ENCODE measurements around the gene LRRC63. TPM values are rescaled to one million over a fixed set of nuclear protein-coding genes. Genes with fewer than 3 reads are reported as not detected.
"Not testable (repeated sequence)": the region's sequence is repeated elsewhere in the genome, so short reads cannot be mapped to it uniquely, and the experiment has no call there.

The LRRC63 gene
- polyA plus RNA-seq, 1 donor = 0.11 TPM

GRCh38 chr13:46181377-46181839 is 30.3 kb upstream of the LRRC63 start:
- DNase-seq (ENCODE audit: low read depth) = no peak

- DNase-seq (ENCODE audit: low read depth) = no peak
These were observed 29.8 kb upstream of the LRRC63 start, which contains the start of gene LCP1 for GRCh38 chr13:46181840-46182490. Gene LCP1, minus strand, starts transcription at chr13:46182177. Its CDS starts 22,515 bp downstream, at chr13:46159662.

- DNase-seq (ENCODE audit: low read depth) = no peak
These were observed 29.2 kb upstream of the LRRC63 start for GRCh38 chr13:46182491-46182877.

GRCh38 chr13:46183018-46183946 is 28.4 kb upstream of the LRRC63 start:
- DNase-seq (ENCODE audit: low read depth) = no peak

- DNase-seq (ENCODE audit: low read depth) = no peak
These were observed 27.4 kb upstream of the LRRC63 start for GRCh38 chr13:46184277-46184699.

GRCh38 chr13:46185634-46186033 is 26.1 kb upstream of the LRRC63 start:
- no peak for DNase-seq (ENCODE audit: low read depth)

- no peak for DNase-seq (ENCODE audit: low read depth)
These were observed 19.3 kb upstream of the LRRC63 start for GRCh38 chr13:46192412-46192811.

- DNase-seq (ENCODE audit: low read depth) = no peak
These were observed 16.7 kb upstream of the LRRC63 start for GRCh38 chr13:46195016-46195415.

- DNase-seq (ENCODE audit: low read depth) = no peak
These were observed 14.3 kb upstream of the LRRC63 start for GRCh38 chr13:46197299-46198048.

GRCh38 chr13:46198696-46199193 is 13.0 kb upstream of the LRRC63 start:
- no peak for DNase-seq (ENCODE audit: low read depth)

- no peak for DNase-seq (ENCODE audit: low read depth)
These were observed 9.4 kb upstream of the LRRC63 start for GRCh38 chr13:46202188-46202795.

- DNase-seq (ENCODE audit: low read depth) = no peak
These were observed 8.8 kb upstream of the LRRC63 start for GRCh38 chr13:46202966-46203365.

GRCh38 chr13:46206143-46206542 is 5.6 kb upstream of the LRRC63 start:
- no peak for DNase-seq (ENCODE audit: low read depth)

GRCh38 chr13:46207828-46208227 is 3.9 kb upstream of the LRRC63 start:
- no peak for DNase-seq (ENCODE audit: low read depth)

GRCh38 chr13:46210362-46211083 is 1.2 kb upstream of the LRRC63 start:
- DNase-seq (ENCODE audit: low read depth) = no peak

GRCh38 chr13:46211116-46211482 is 629 bp upstream of the LRRC63 start:
- no peak for DNase-seq (ENCODE audit: low read depth)

- no peak for DNase-seq (ENCODE audit: low read depth)
These were observed 1.5 kb downstream of the LRRC63 start for GRCh38 chr13:46213242-46213641.

GRCh38 chr13:46214741-46215140 is 3.0 kb downstream of the LRRC63 start:
- DNase-seq (ENCODE audit: low read depth) = not testable (repeated sequence)

- DNase-seq (ENCODE audit: low read depth) = not testable (repeated sequence)
These were observed 8.5 kb downstream of the LRRC63 start for GRCh38 chr13:46220234-46220633.

GRCh38 chr13:46229251-46229650 is 17.5 kb downstream of the LRRC63 start:
- DNase-seq (ENCODE audit: low read depth) = no peak

GRCh38 chr13:46232281-46232680 is 20.6 kb downstream of the LRRC63 start:
- DNase-seq (ENCODE audit: low read depth) = no peak

Measured in forelimb muscle (tissue), 1 donor.